ENCODE measurements around the gene MGAT4B. TPM values are rescaled to one million over a fixed set of nuclear protein-coding genes. Genes with fewer than 3 reads are reported as not detected.

MGAT4B gene
- polyA plus RNA-seq, 3 donors: 12.4 to 151 (median 14.3) TPM

DNA sequence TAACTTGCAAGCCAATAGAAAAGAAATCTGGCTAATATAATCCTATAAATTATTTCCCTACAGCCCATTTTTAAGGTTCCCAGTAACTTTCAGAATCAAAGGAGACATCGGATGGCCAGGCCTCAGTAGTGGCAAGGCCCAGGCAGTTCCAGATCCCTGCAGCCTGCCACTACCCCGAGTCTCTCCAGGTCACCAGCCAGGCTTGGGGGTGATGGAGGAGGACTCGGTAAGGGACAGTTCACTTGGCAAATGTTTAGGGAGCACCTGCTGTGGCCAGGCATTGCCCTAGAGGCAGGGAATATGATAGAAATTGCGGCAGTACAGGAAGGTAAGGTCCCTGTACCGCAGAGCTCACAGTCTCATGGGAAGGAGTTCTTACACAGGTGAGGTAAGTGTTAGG, 28.1 kb downstream of the MGAT4B start:
- H3K36me3 ChIP-seq (replicated peaks in 1 of 2; ENCODE audit: control insufficient read depth in 1 of 2, insufficient read depth in 2 of 2, low read length in 2 of 2): peaks cover 13 to 22% of the 10 kb centered on the region in 2 donors
- peak overlapping the region in 1 of 3 experiments; percentile 46 for H3K4me3 ChIP-seq (replicated peaks in 1 of 3; ENCODE audit: low read depth in 2 of 3, low read length in 3 of 3)
- DNase-seq: no peak
- WGBS (ENCODE audit: insufficient coverage): 96% methylated on average over 5 of the region's 5 CpGs
- H3K9me3 ChIP-seq (replicated peaks in 1 of 2; ENCODE audit: control insufficient read depth in 1 of 2, insufficient read depth in 1 of 2, low read length in 2 of 2): no peaks in the 10 kb centered on the region
- peaks cover 24 to 55% of the 10 kb centered on the region in 2 donors for H3K36me3 Mint-ChIP-seq
- H3K4me2 ChIP-seq (replicated peaks; ENCODE audit: extremely low read depth, low read length, poor library complexity, severe bottlenecking): peak overlapping the region; percentile 62
- peaks cover 69% of the 10 kb centered on the region for H3K4me1 Mint-ChIP-seq
- peaks cover 94% of the 10 kb centered on the region for H4K20me1 ChIP-seq (ENCODE audit: insufficient read depth, low read length)
- H3K9ac ChIP-seq (ENCODE audit: insufficient read depth, low read length, poor library complexity, severe bottlenecking): no peak overlapping the region
- H3K27ac Mint-ChIP-seq: peak overlapping the region in 6 of 7 donors; percentile 12 to 95 (median 84)
- intact Hi-C loops (cut with micrococcal nuclease): loop anchor here in 1 of 2 donors (2.0 kb wide), 1 partner anchor 14 kb away; the partner anchor contains the start of gene LTC4S
- TF ChIP-seq CTCF (IDR thresholded peaks at IDR 0.05): no peak
- H3K27ac ChIP-seq (ENCODE audit: low read depth in 1 of 2, low read length in 2 of 2): peak overlapping the region; percentile 30 to 78
- H3K27me3 ChIP-seq (ENCODE audit: control insufficient read depth in 2 of 2, insufficient read depth in 2 of 2, low read length in 2 of 2): no peaks in the 10 kb centered on the region
- H3K27me3 Mint-ChIP-seq (ENCODE audit: low read depth in 3 of 3): peaks cover 0 to 2% (median 0%) of the 10 kb centered on the region in 3 donors
- H3K79me2 ChIP-seq (ENCODE audit: insufficient read depth, low read length): peaks cover 65% of the 10 kb centered on the region
- peaks cover 0 to under 1% (median 0%) of the 10 kb centered on the region in 7 donors for H3K9me3 Mint-ChIP-seq
- H3K4me1 ChIP-seq (ENCODE audit: control insufficient read depth in 1 of 2, insufficient read depth in 2 of 2, low read length in 2 of 2): peaks cover 69 to 74% of the 10 kb centered on the region in 2 donors
- H3K4me3 Mint-ChIP-seq: no peak overlapping the region
- H2AFZ ChIP-seq (ENCODE audit: insufficient read depth, low read depth, low read length, poor library complexity, severe bottlenecking): no peak overlapping the region

DNA sequence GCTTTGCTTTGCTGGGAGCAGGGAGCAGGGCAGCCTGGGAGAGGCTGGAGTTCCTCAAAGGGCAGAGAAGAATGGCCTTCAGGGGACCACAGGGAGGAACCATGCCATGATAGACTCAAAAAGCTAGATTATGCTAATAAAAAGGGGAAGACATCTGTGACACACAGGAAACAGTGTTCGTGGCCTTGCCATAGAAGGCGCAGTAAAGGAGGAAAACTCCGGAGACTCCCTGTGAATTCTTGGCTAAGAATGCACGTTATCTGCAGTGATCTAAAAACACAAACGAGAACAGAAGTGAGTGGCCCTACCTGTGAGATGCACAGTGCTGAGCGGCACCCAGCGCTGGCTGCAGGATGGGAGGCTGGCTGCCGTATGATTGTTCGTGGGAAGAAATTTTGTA, 28.8 kb downstream of the MGAT4B start:
- Mint-ChIP-seq H3K4me1 (peaks cover 73% of the 10 kb centered on the region), H3K4me3 (peak overlapping the region; percentile 13 to 61), H3K27me3 (ENCODE audit: low read depth in 3 of 3) (peaks cover 0 to 2% (median 0%) of the 10 kb centered on the region in 3 donors), H3K36me3 (peaks cover 30 to 58% of the 10 kb centered on the region in 2 donors), H3K27ac (peak overlapping the region; percentile 68 to 95 (median 91)), H3K9me3 (no peaks in the 10 kb centered on the region)
- no peak for TF ChIP-seq CTCF (IDR thresholded peaks at IDR 0.05)
- 17% methylated on average over 9 of the region's 9 CpGs for WGBS (ENCODE audit: insufficient coverage)
- Histone ChIP-seq H4K20me1 (ENCODE audit: insufficient read depth, low read length) (peaks cover 93% of the 10 kb centered on the region), H3K27me3 (ENCODE audit: control insufficient read depth in 2 of 2, insufficient read depth in 2 of 2, low read length in 2 of 2) (no peaks in the 10 kb centered on the region), H3K4me3 (replicated peaks in 1 of 3; ENCODE audit: low read depth in 2 of 3, low read length in 3 of 3) (peak overlapping the region in 1 of 3 experiments; percentile 46), H3K27ac (ENCODE audit: low read depth in 1 of 2, low read length in 2 of 2) (peak overlapping the region; percentile 30 to 78), H3K79me2 (ENCODE audit: insufficient read depth, low read length) (peaks cover 72% of the 10 kb centered on the region), H3K36me3 (replicated peaks in 1 of 2; ENCODE audit: control insufficient read depth in 1 of 2, insufficient read depth in 2 of 2, low read length in 2 of 2) (peaks cover 19 to 29% of the 10 kb centered on the region in 2 donors), H3K9ac (ENCODE audit: insufficient read depth, low read length, poor library complexity, severe bottlenecking) (no peak overlapping the region), H2AFZ (ENCODE audit: insufficient read depth, low read depth, low read length, poor library complexity, severe bottlenecking) (no peak overlapping the region), H3K9me3 (replicated peaks in 1 of 2; ENCODE audit: control insufficient read depth in 1 of 2, insufficient read depth in 1 of 2, low read length in 2 of 2) (no peaks in the 10 kb centered on the region), H3K4me1 (ENCODE audit: control insufficient read depth in 1 of 2, insufficient read depth in 2 of 2, low read length in 2 of 2) (peaks cover 69 to 80% of the 10 kb centered on the region in 2 donors), H3K4me2 (replicated peaks; ENCODE audit: extremely low read depth, low read length, poor library complexity, severe bottlenecking) (peak overlapping the region; percentile 62)
- peak; percentile 56 to 86 (median 85) for DNase-seq
- intact Hi-C loops (cut with micrococcal nuclease): loop anchor here in 1 of 2 donors (2.0 kb wide), 2 partner anchors 15 kb away; partner anchors contain the start of gene LTC4S
